Thyroid gland (tissue), 4 donors: ENCODE data around the gene CAMTA1.

Source experiments
- POLR2A ChIP-seq, 2 donors: fragments of 450-650 bp; IDR thresholded peaks; one replicate each; pipeline ENCODE4 v1.6.1; 2017; ENCODE audit warnings: antibody characterized with exemption in 2 of 2, mild to moderate bottlenecking in 2 of 2, moderate library complexity in 1 of 2
- TF ChIP-seq, protein P1 (sequence below), 6 experiments: fragments of 200-600 bp in 3 of 6; fragments of 450-650 bp in 3 of 6; sonication (generic) in 3 of 6; IDR thresholded peaks; one replicate each; pipeline ENCODE4 v1.5.1; 2016 to 2019; ENCODE audit warnings: antibody characterized with exemption in 6 of 6, mild to moderate bottlenecking in 2 of 6, inconsistent platforms in 1 of 6, moderate library complexity in 1 of 6

DNA sequence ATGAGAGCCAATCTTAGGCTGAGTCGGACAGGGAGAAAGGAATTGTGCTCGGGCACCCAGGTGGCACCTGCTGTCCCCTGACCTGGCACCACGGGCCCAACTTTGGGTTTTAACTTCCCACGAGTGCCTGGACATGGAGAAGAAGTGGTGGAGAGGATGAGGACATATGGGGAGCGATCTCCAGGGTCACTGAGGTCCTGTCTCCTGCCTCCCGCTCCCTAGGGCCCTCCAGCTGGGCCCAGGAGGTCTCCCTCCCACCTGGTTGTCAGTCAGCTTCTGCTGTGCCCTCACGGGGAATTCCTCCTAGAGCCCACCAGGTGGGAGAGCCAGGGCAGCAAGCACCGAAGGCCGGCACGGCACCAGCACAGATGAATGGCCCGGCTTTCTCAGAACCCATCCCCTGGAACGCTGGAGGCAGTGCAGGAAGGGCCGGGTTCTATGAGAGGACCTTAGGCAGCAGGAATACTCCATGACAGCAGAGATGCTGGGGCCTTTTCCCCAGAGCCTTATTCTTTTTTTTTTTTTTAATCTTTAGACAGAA lies 435.5 kb downstream of the CAMTA1 start:
- TF ChIP-seq, protein P1, sequence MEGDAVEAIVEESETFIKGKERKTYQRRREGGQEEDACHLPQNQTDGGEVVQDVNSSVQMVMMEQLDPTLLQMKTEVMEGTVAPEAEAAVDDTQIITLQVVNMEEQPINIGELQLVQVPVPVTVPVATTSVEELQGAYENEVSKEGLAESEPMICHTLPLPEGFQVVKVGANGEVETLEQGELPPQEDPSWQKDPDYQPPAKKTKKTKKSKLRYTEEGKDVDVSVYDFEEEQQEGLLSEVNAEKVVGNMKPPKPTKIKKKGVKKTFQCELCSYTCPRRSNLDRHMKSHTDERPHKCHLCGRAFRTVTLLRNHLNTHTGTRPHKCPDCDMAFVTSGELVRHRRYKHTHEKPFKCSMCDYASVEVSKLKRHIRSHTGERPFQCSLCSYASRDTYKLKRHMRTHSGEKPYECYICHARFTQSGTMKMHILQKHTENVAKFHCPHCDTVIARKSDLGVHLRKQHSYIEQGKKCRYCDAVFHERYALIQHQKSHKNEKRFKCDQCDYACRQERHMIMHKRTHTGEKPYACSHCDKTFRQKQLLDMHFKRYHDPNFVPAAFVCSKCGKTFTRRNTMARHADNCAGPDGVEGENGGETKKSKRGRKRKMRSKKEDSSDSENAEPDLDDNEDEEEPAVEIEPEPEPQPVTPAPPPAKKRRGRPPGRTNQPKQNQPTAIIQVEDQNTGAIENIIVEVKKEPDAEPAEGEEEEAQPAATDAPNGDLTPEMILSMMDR (IDR thresholded peaks at IDR 0.05): no peak
- TF ChIP-seq POLR2A (IDR thresholded peaks at IDR 0.05): no peak
